RWPE1 (cell line): Measurements from ENCODE around the gene ST6GALNAC3.

Source experiments
- CTCF ChIA-PET: fragments of 350-600 bp; sonication (Branson Sonifier 250); formaldehyde crosslinking; extraction: SDS; loops from one replicate; lab custom pipeline; 2021; lab: Yijun Ruan, JAX
- POLR2A ChIA-PET: fragments of 400-600 bp; formaldehyde crosslinking; extraction: SDS; loops from one replicate; lab custom pipeline; 2020; ENCODE audit warnings: antibody characterized with exemption; ENCODE audit not compliant: low non-redundant PET; lab: Yijun Ruan, JAX
- DNase-seq: peaks from one replicate; pipeline ENCODE4 v3.0.0; 2012; ENCODE audit warnings: low spot score
- H3K27ac ChIP-seq: fragments of 450-650 bp; 2 replicates; pipeline ENCODE4 v1.5.1; 2017
- CTCF ChIP-seq: fragments of 450-650 bp; conservative IDR thresholded peaks from 2 replicates; pipeline ENCODE4 v1.5.1; 2017; ENCODE audit warnings: low read depth, mild to moderate bottlenecking

Gene ST6GALNAC3

GRCh38 chr1:76679534-76680152, 605.1 kb downstream of the ST6GALNAC3 start:
- ChIA-PET POLR2A (no interaction called here), CTCF (no interaction called here)
- TF ChIP-seq CTCF = no peak
- DNase-seq = no peak
- no peak overlapping the region for H3K27ac ChIP-seq

GRCh38 chr1:76680651-76681050, 606.1 kb downstream of the ST6GALNAC3 start:
- CTCF ChIA-PET = interaction anchor here (0.5 kb wide), 1 partner anchor 13 kb away, joined by 4 read pairs; no protein-coding TSS in a partner anchor
- no peak overlapping the region for H3K27ac ChIP-seq
- POLR2A ChIA-PET = no interaction called here
- DNase-seq = no peak
- TF ChIP-seq CTCF = no peak

GRCh38 chr1:76682138-76682537, 607.6 kb downstream of the ST6GALNAC3 start:
- TF ChIP-seq CTCF = no peak
- ChIA-PET CTCF (interaction anchor here (0.5 to 0.9 kb wide), 2 partner anchors 15 to 296 kb away, joined by 3 to 6 read pairs; no protein-coding TSS in a partner anchor), POLR2A (no interaction called here)
- DNase-seq = no peak
- no peak overlapping the region for H3K27ac ChIP-seq
